Testis (tissue), 2 donors: Measurements from ENCODE around the gene PHIP.

ENCODE experiments used
- POLR2A ChIP-seq: fragments of 450-650 bp; IDR thresholded peaks from one replicate; pipeline ENCODE4 v1.6.1; 2017; ENCODE audit warnings: antibody characterized with exemption, mild to moderate bottlenecking, moderate library complexity
- TF ChIP-seq, protein P1 (sequence below), 3 experiments: fragments of 450-650 bp in 2 of 3; fragments of 200-600 bp in 1 of 3; sonication (generic) in 1 of 3; IDR thresholded peaks; one replicate each; pipeline ENCODE4 v1.5.1; 2016 to 2019; ENCODE audit warnings: antibody characterized with exemption in 3 of 3, mild to moderate bottlenecking in 2 of 3, moderate library complexity in 1 of 3

GRCh38 chr6:79072640-79073181 is 5.3 kb downstream of the PHIP start:
- TF ChIP-seq, protein P1, sequence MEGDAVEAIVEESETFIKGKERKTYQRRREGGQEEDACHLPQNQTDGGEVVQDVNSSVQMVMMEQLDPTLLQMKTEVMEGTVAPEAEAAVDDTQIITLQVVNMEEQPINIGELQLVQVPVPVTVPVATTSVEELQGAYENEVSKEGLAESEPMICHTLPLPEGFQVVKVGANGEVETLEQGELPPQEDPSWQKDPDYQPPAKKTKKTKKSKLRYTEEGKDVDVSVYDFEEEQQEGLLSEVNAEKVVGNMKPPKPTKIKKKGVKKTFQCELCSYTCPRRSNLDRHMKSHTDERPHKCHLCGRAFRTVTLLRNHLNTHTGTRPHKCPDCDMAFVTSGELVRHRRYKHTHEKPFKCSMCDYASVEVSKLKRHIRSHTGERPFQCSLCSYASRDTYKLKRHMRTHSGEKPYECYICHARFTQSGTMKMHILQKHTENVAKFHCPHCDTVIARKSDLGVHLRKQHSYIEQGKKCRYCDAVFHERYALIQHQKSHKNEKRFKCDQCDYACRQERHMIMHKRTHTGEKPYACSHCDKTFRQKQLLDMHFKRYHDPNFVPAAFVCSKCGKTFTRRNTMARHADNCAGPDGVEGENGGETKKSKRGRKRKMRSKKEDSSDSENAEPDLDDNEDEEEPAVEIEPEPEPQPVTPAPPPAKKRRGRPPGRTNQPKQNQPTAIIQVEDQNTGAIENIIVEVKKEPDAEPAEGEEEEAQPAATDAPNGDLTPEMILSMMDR (IDR thresholded peaks at IDR 0.05) = no peak
- TF ChIP-seq POLR2A = no peak
